SK-N-SH (cell line): ENCODE measurements around the gene TRPT1.

ENCODE experiments used
- FOXM1 ChIP-seq: IDR thresholded peaks from 2 replicates; pipeline ENCODE4 v1.4.0; 2012; ENCODE audit warnings: low read depth, mild to moderate bottlenecking
- MEF2A ChIP-seq: IDR thresholded peaks from 2 replicates; pipeline ENCODE4 v1.4.0; 2012; ENCODE audit warnings: low read depth, borderline replicate concordance
- MXI1 ChIP-seq: IDR thresholded peaks from 2 replicates; pipeline ENCODE4 v1.6.1; 2012; ENCODE audit warnings: mild to moderate bottlenecking, low read depth, low read length, improper control_type of control experiment
- POLR2AphosphoS5 ChIP-seq: IDR thresholded peaks from 2 replicates; pipeline ENCODE4 v1.6.1; 2012; ENCODE audit warnings: low read depth, low read length
- RXRA ChIP-seq: IDR thresholded peaks from 2 replicates; pipeline ENCODE4 v1.4.0; 2012; ENCODE audit warnings: low read depth, mild to moderate bottlenecking, borderline replicate concordance
- TF ChIP-seq, protein P1 (sequence below): IDR thresholded peaks from 2 replicates; pipeline ENCODE4 v1.4.0; 2012; ENCODE audit warnings: low read depth, borderline replicate concordance
- TF ChIP-seq, protein P2 (sequence below): IDR thresholded peaks from 2 replicates; pipeline ENCODE4 v1.4.0; 2012; ENCODE audit warnings: low read depth

DNA sequence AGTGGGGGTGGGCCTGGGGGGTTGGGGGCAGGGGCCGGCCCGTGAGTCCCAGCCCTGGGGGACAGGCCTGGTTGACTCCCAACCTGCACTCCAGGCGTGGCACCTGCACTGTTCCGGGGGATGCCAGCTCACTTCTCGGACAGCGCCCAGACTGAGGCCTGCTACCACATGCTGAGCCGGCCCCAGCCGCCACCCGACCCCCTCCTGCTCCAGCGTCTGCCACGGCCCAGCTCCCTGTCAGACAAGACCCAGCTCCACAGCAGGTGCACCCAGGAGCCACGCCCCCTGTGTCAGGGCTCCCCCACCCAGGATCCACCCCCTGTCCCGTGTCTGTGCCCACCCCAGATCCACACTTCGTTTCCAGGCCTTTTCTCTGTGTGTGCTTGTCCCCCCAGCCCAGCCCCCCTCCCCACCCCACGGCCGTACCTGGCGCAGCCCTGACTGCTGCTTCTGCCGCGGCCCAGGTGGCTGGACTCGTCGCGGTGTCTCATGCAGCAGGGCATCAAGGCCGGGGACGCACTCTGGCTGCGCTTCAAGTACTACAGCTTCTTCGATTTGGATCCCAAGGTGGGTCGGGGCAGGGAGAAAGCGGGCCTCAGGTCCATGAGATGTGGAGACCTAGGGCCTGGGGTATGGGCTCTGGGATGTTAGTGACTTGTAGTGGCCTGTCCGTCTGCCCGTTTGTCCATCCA, 14.7 kb downstream of the TRPT1 start:
- TF ChIP-seq POLR2AphosphoS5: no peak
- TF ChIP-seq MXI1: no peak
- TF ChIP-seq, protein P1, sequence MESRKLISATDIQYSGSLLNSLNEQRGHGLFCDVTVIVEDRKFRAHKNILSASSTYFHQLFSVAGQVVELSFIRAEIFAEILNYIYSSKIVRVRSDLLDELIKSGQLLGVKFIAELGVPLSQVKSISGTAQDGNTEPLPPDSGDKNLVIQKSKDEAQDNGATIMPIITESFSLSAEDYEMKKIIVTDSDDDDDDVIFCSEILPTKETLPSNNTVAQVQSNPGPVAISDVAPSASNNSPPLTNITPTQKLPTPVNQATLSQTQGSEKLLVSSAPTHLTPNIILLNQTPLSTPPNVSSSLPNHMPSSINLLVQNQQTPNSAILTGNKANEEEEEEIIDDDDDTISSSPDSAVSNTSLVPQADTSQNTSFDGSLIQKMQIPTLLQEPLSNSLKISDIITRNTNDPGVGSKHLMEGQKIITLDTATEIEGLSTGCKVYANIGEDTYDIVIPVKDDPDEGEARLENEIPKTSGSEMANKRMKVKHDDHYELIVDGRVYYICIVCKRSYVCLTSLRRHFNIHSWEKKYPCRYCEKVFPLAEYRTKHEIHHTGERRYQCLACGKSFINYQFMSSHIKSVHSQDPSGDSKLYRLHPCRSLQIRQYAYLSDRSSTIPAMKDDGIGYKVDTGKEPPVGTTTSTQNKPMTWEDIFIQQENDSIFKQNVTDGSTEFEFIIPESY: no peak
- TF ChIP-seq FOXM1: no peak
- TF ChIP-seq RXRA: no peak
- TF ChIP-seq, protein P2, sequence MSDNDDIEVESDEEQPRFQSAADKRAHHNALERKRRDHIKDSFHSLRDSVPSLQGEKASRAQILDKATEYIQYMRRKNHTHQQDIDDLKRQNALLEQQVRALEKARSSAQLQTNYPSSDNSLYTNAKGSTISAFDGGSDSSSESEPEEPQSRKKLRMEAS: no peak
- TF ChIP-seq MEF2A: no peak
